ENCODE measurements around the gene SORL1.

- TF ChIP-seq EP300 (IDR thresholded peaks at IDR 0.05) (no peak), CTCF (IDR thresholded peaks at IDR 0.05) (no peak), POLR2A (IDR thresholded peaks at IDR 0.05) (no peak)
These were observed 136.6 kb downstream of the SORL1 start for GRCh38 chr11:121588747-121589146.
